H9 (cell line): ENCODE measurements around the gene MARCHF6. TPM values are rescaled to one million over a fixed set of nuclear protein-coding genes. Genes with fewer than 3 reads are reported as not detected.

ENCODE experiments used
- DNase-seq: peaks from one replicate; pipeline ENCODE4 v3.0.0-alpha.2; 2017
- H2AFZ ChIP-seq: one replicate; pipeline ENCODE4 v1.6.1; 2013; ENCODE audit warnings: mild to moderate bottlenecking, low read length, control low read depth, moderate library complexity
- H2AK5ac ChIP-seq: 2 replicates; pipeline ENCODE4 v1.6.1; 2013; ENCODE audit warnings: low read length, control low read depth, mixed read lengths; ENCODE audit not compliant: insufficient read length
- H2BK120ac ChIP-seq: one replicate; pipeline ENCODE4 v1.6.1; 2013; ENCODE audit warnings: low read depth, mild to moderate bottlenecking, low read length, control low read depth, inconsistent platforms; ENCODE audit not compliant: poor library complexity, severe bottlenecking
- H2BK12ac ChIP-seq: 2 replicates; pipeline ENCODE4 v1.6.1; 2013; ENCODE audit warnings: low read length, control low read depth, mixed read lengths, low read depth; ENCODE audit not compliant: insufficient read length
- H2BK15ac ChIP-seq: 2 replicates; pipeline ENCODE4 v1.6.1; 2013; ENCODE audit warnings: low read depth, low read length, control low read depth
- H2BK20ac ChIP-seq: one replicate; pipeline ENCODE4 v1.6.1; 2013; ENCODE audit warnings: low read depth, mild to moderate bottlenecking, low read length, control low read depth, inconsistent platforms; ENCODE audit not compliant: poor library complexity, severe bottlenecking
- H2BK5ac ChIP-seq: 2 replicates; pipeline ENCODE4 v1.6.1; 2013; ENCODE audit warnings: low read length, control low read depth, mixed read lengths; ENCODE audit not compliant: insufficient read length
- H3K14ac ChIP-seq: 2 replicates; pipeline ENCODE4 v1.6.1; 2013; ENCODE audit warnings: low read length, control low read depth; ENCODE audit not compliant: insufficient read depth
- H3K18ac ChIP-seq: 2 replicates; pipeline ENCODE4 v1.6.1; 2013; ENCODE audit warnings: low read depth, mild to moderate bottlenecking, mixed read lengths, low read length, control low read depth; ENCODE audit not compliant: insufficient read length
- H3K23ac ChIP-seq: 2 replicates; pipeline ENCODE4 v1.6.1; 2013; ENCODE audit warnings: low read length, control low read depth, mixed read lengths, low read depth; ENCODE audit not compliant: insufficient read length
- H3K23me2 ChIP-seq: 2 replicates; pipeline ENCODE4 v1.6.1; 2013; ENCODE audit warnings: low read depth, mild to moderate bottlenecking, mixed read lengths, low read length, control low read depth; ENCODE audit not compliant: insufficient read length, poor library complexity, severe bottlenecking
- H3K27ac ChIP-seq: 2 replicates; pipeline ENCODE4 v1.5.1; 2013; ENCODE audit warnings: low read length, control low read depth, mixed read lengths, low read depth; ENCODE audit not compliant: insufficient read length
- H3K27me3 ChIP-seq: 2 replicates; pipeline ENCODE4 v1.6.1; 2013; ENCODE audit warnings: low read length, control low read depth, inconsistent platforms; ENCODE audit not compliant: insufficient read depth
- H3K4ac ChIP-seq: 2 replicates; pipeline ENCODE4 v1.6.1; 2013; ENCODE audit warnings: low read depth, mild to moderate bottlenecking, control low read depth, inconsistent platforms, low read length, moderate library complexity
- H3K4me1 ChIP-seq: 2 replicates; pipeline ENCODE4 v1.6.1; 2013; ENCODE audit warnings: low read length, control low read depth, inconsistent platforms; ENCODE audit not compliant: insufficient read depth
- H3K4me2 ChIP-seq: 2 replicates; pipeline ENCODE4 v1.6.1; 2013; ENCODE audit warnings: low read length, control low read depth, mixed read lengths; ENCODE audit not compliant: insufficient read length, insufficient read depth
- H3K56ac ChIP-seq: 2 replicates; pipeline ENCODE4 v1.6.1; 2013; ENCODE audit warnings: low read depth, mild to moderate bottlenecking, mixed read lengths, low read length, control low read depth; ENCODE audit not compliant: insufficient read length
- H3K79me1 ChIP-seq: 2 replicates; pipeline ENCODE4 v1.6.1; 2013; ENCODE audit warnings: low read depth, mild to moderate bottlenecking, moderate library complexity, low read length, control low read depth, inconsistent platforms; ENCODE audit not compliant: insufficient read depth, poor library complexity, severe bottlenecking
- H3K79me2 ChIP-seq: 2 replicates; pipeline ENCODE4 v1.6.1; 2013; ENCODE audit warnings: low read length, control low read depth, inconsistent platforms; ENCODE audit not compliant: insufficient read depth
- H3K9ac ChIP-seq: 2 replicates; pipeline ENCODE4 v1.6.1; 2013; ENCODE audit warnings: low read length, control low read depth, mixed read lengths; ENCODE audit not compliant: insufficient read length; ENCODE audit errors: extremely low read depth
- H3K9me3 ChIP-seq: one replicate; pipeline ENCODE4 v1.6.1; 2013; ENCODE audit warnings: low read depth, low read length, inconsistent platforms; ENCODE audit not compliant: control insufficient read depth
- H3T11ph ChIP-seq: one replicate; pipeline ENCODE4 v1.6.1; 2013; ENCODE audit warnings: mild to moderate bottlenecking, low read length, control low read depth, inconsistent platforms
- H4K20me1 ChIP-seq: one replicate; pipeline ENCODE4 v1.6.1; 2013; ENCODE audit not compliant: control insufficient read depth, insufficient read length, insufficient read depth
- H4K5ac ChIP-seq: 2 replicates; pipeline ENCODE4 v1.6.1; 2013; ENCODE audit warnings: low read depth, mild to moderate bottlenecking, mixed read lengths, low read length, control low read depth; ENCODE audit not compliant: insufficient read length
- H4K8ac ChIP-seq: replicated peaks from 2 replicates; pipeline ENCODE4 v1.6.1; 2013; ENCODE audit warnings: low read length, control low read depth, mixed read lengths, low read depth; ENCODE audit not compliant: insufficient read length
- H4K91ac ChIP-seq: 2 replicates; pipeline ENCODE4 v1.6.1; 2013; ENCODE audit warnings: low read depth, mild to moderate bottlenecking, moderate library complexity, mixed read lengths, low read length, control low read depth; ENCODE audit not compliant: insufficient read length
- H3K27ac Mint-ChIP-seq, 3 experiments: 2 replicates in 2 of 3; 3 replicates in 1 of 3; pipeline ENCODE4 v1.8.0; 2020 to 2021; ENCODE audit warnings: mixed read lengths in 3 of 3, mild to moderate bottlenecking in 1 of 3, moderate library complexity in 1 of 3
- H3K27me3 Mint-ChIP-seq: 2 replicates; pipeline ENCODE4 v1.8.0; 2021; ENCODE audit warnings: low read depth, mild to moderate bottlenecking, moderate library complexity, mixed read lengths
- H3K36me3 Mint-ChIP-seq, 3 experiments: 2 replicates in 2 of 3; 3 replicates in 1 of 3; pipeline ENCODE4 v1.8.0; 2020 to 2021; ENCODE audit warnings: low read depth in 3 of 3, mixed read lengths in 3 of 3; ENCODE audit not compliant: insufficient read depth in 1 of 3
- H3K4me1 Mint-ChIP-seq, 2 experiments: 2 replicates each; pipeline ENCODE4 v1.8.0; 2020; ENCODE audit warnings: mixed read lengths in 2 of 2
- H3K4me3 Mint-ChIP-seq, 2 experiments: 2 replicates in 1 of 2; 3 replicates in 1 of 2; pipeline ENCODE4 v1.8.0; 2020 to 2021; ENCODE audit warnings: mild to moderate bottlenecking in 2 of 2, mixed read lengths in 2 of 2, moderate library complexity in 1 of 2
- H3K9me3 Mint-ChIP-seq, 2 experiments: 2 replicates in 1 of 2; 3 replicates in 1 of 2; pipeline ENCODE4 v1.8.0; 2020; ENCODE audit warnings: mild to moderate bottlenecking in 2 of 2, mixed read lengths in 2 of 2, moderate library complexity in 1 of 2
- CTCF ChIP-seq: fragments of 200-600 bp; sonication (generic); conservative IDR thresholded peaks from 3 replicates; pipeline ENCODE4 v1.8.0; 2021; ENCODE audit warnings: antibody characterized with exemption, mild to moderate bottlenecking
- WGBS: extraction: QIAGEN DNeasy Blood & Tissue Kit; methylation state at CpG from one replicate; pipeline ENCODE4 v1.1.7; 2013; ENCODE audit warnings: missing lambda C conversion rate, low lambda C conversion rate, mixed read lengths; ENCODE audit not compliant: insufficient read length; ENCODE audit errors: extremely low coverage; 5-methylcytosine and 5-hydroxymethylcytosine counted together
- total RNA-seq: library from RNA; stranded (reverse); gene quantifications from 2 replicates; pipeline ENCODE4 v1.2.1, GENCODE V29; 2021

Gene MARCHF6
- total RNA-seq, 1 experiment from 2014 or later, result 118 TPM

- no CpG with 5 or more reads among the region's 10 CpGs for WGBS
- Histone ChIP-seq H2BK120ac (no peak overlapping the region), H4K5ac (no peak overlapping the region), H2BK15ac (no peak overlapping the region), H3K18ac (no peak overlapping the region), H3K79me2 (no peaks in the 10 kb centered on the region), H3K9ac (no peak overlapping the region), H3K56ac (no peak overlapping the region), H3K4me1 (no peaks in the 10 kb centered on the region; the same call in 1 of the 2 replicates), H2BK12ac (no peak overlapping the region), H3K27me3 (peaks cover 36% of the 10 kb centered on the region; the same call in 1 of the 2 replicates), H3K4ac (no peak overlapping the region), H3K4me2 (no peak overlapping the region), H2BK20ac (no peak overlapping the region), H3K14ac (no peak overlapping the region), H3K9me3 (no peaks in the 10 kb centered on the region), H2BK5ac (no peak overlapping the region), H4K8ac (no peak overlapping the region), H2AFZ (no peak overlapping the region), H3T11ph (no peak overlapping the region), H3K79me1 (no peaks in the 10 kb centered on the region), H3K23ac (no peak overlapping the region), H4K20me1 (no peaks in the 10 kb centered on the region), H3K23me2 (peaks cover 10% of the 10 kb centered on the region), H4K91ac (no peak overlapping the region), H3K27ac (no peak overlapping the region), H2AK5ac (no peak overlapping the region)
- H3K9me3 Mint-ChIP-seq, result no peaks in the 10 kb centered on the region
- no peak overlapping the region for H3K27ac Mint-ChIP-seq
- no peak overlapping the region for H3K4me3 Mint-ChIP-seq
- H3K36me3 Mint-ChIP-seq, result no peaks in the 10 kb centered on the region; a peak in 1 of 7 replicates
- no peaks in the 10 kb centered on the region; a peak in 2 of 4 replicates for H3K4me1 Mint-ChIP-seq
- peaks cover 71% of the 10 kb centered on the region for H3K27me3 Mint-ChIP-seq
- no peak for TF ChIP-seq CTCF
- DNase-seq, result no peak
Observed at GRCh38 chr5:10330511-10331230, 22.8 kb upstream of the MARCHF6 start.
